IMR-90 (cell line): Measurements from ENCODE around the gene ZNF77. TPM values are rescaled to one million over a fixed set of nuclear protein-coding genes. Genes with fewer than 3 reads are reported as not detected.

Experiments used
- ATAC-seq: fragments of 200-7000 bp; cut with Tn5 transposase; 2 replicates; pipeline ENCODE4 v1.9.1; 2020; ENCODE audit warnings: low read depth, mild to moderate bottlenecking, moderate library complexity
- BruUV-seq: library from RNA; stranded (reverse); fragments of 400-500 nt; replicated peaks from 2 replicates; lab custom pipeline; 2021; lab: Mats Ljungman, UMichigan
- CTCF ChIA-PET: fragments of 300-600 bp; formaldehyde crosslinking; extraction: SDS; loops from one replicate; lab custom pipeline; 2021; ENCODE audit warnings: antibody characterized with exemption; lab: Yijun Ruan, JAX
- POLR2A ChIA-PET: fragments of 300-600 bp; sonication (Branson Sonifier 250); formaldehyde crosslinking; loops from one replicate; lab custom pipeline; 2022; ENCODE audit warnings: antibody characterized with exemption; ENCODE audit not compliant: unreplicated experiment; lab: Charles Lee
- DNase-seq: peaks from one replicate; pipeline ENCODE4 v3.0.0; 2013
- H2AFZ ChIP-seq: replicated peaks from 2 replicates; pipeline ENCODE3; 2013; ENCODE audit warnings: low read length, mild to moderate bottlenecking; ENCODE audit not compliant: poor library complexity
- H2AK5ac ChIP-seq: 2 replicates; pipeline ENCODE4 v1.6.1; 2013; ENCODE audit warnings: low read depth, low read length, inconsistent platforms
- H2AK9ac ChIP-seq: replicated peaks from 2 replicates; pipeline ENCODE3; 2013; ENCODE audit warnings: mild to moderate bottlenecking, low read depth, low read length, moderate library complexity; ENCODE audit not compliant: poor library complexity
- H2BK120ac ChIP-seq: 2 replicates; pipeline ENCODE4 v1.6.1; 2013; ENCODE audit warnings: low read depth, low read length, inconsistent platforms
- H2BK15ac ChIP-seq: 3 replicates; pipeline ENCODE4 v1.6.1; 2013; ENCODE audit warnings: low read depth, low read length, inconsistent platforms
- H2BK20ac ChIP-seq: 2 replicates; pipeline ENCODE4 v1.6.1; 2013; ENCODE audit warnings: low read depth, mild to moderate bottlenecking, inconsistent platforms, low read length, moderate library complexity
- H2BK5ac ChIP-seq: 2 replicates; pipeline ENCODE4 v1.6.1; 2013; ENCODE audit warnings: mild to moderate bottlenecking, low read depth, low read length, inconsistent platforms; ENCODE audit not compliant: poor library complexity, severe bottlenecking
- H3K14ac ChIP-seq: replicated peaks from 2 replicates; pipeline ENCODE4 v1.6.1; 2013; ENCODE audit warnings: low read depth, low read length, inconsistent platforms
- H3K18ac ChIP-seq: 2 replicates; pipeline ENCODE4 v1.6.1; 2013; ENCODE audit warnings: low read depth, low read length, control low read depth
- H3K23ac ChIP-seq: 2 replicates; pipeline ENCODE4 v1.6.1; 2013; ENCODE audit warnings: low read depth, low read length, inconsistent platforms
- H3K27ac ChIP-seq: 2 replicates; pipeline ENCODE4 v1.5.1; 2013; ENCODE audit warnings: mild to moderate bottlenecking, control low read depth, low read length; ENCODE audit not compliant: insufficient read depth
- H3K27me3 ChIP-seq: 2 replicates; pipeline ENCODE4 v1.6.1; 2013; ENCODE audit warnings: low read length; ENCODE audit not compliant: control insufficient read depth, insufficient read depth
- H3K36me3 ChIP-seq: 2 replicates; pipeline ENCODE4 v1.6.1; 2013; ENCODE audit warnings: low read length, mixed read lengths; ENCODE audit not compliant: control insufficient read depth, insufficient read depth
- H3K4ac ChIP-seq: 2 replicates; pipeline ENCODE4 v1.6.1; 2013; ENCODE audit warnings: low read depth, low read length, inconsistent platforms
- H3K4me1 ChIP-seq: 2 replicates; pipeline ENCODE4 v1.6.1; 2013; ENCODE audit warnings: low read length, mixed read lengths; ENCODE audit not compliant: control insufficient read depth, insufficient read depth
- H3K4me2 ChIP-seq: 2 replicates; pipeline ENCODE4 v1.6.1; 2013; ENCODE audit warnings: low read depth, mild to moderate bottlenecking, control low read depth, low read length, moderate library complexity
- H3K4me3 ChIP-seq: 2 replicates; pipeline ENCODE4 v1.5.1; 2013; ENCODE audit warnings: low read depth, mild to moderate bottlenecking, control low read depth, low read length, moderate library complexity; ENCODE audit not compliant: insufficient read depth
- H3K56ac ChIP-seq: 2 replicates; pipeline ENCODE4 v1.6.1; 2013; ENCODE audit warnings: low read length, inconsistent platforms; ENCODE audit not compliant: insufficient read depth; ENCODE audit errors: extremely low read depth
- H3K79me1 ChIP-seq, 2 experiments: 2 replicates each; pipeline ENCODE4 v1.6.1; 2013; ENCODE audit warnings: low read length in 2 of 2, inconsistent platforms in 1 of 2, low read depth in 1 of 2
- H3K9ac ChIP-seq: 2 replicates; pipeline ENCODE4 v1.6.1; 2013; ENCODE audit warnings: low read depth, low read length, control low read depth
- H3K9me1 ChIP-seq: 2 replicates; pipeline ENCODE4 v1.6.1; 2013; ENCODE audit warnings: low read length, inconsistent platforms; ENCODE audit not compliant: insufficient read depth
- H3K9me3 ChIP-seq: 2 replicates; pipeline ENCODE4 v1.6.1; 2013; ENCODE audit warnings: low read length; ENCODE audit not compliant: control insufficient read depth, insufficient read depth
- H4K20me1 ChIP-seq: 2 replicates; pipeline ENCODE4 v1.6.1; 2013; ENCODE audit warnings: low read length, inconsistent platforms; ENCODE audit not compliant: insufficient read depth
- H4K5ac ChIP-seq: 2 replicates; pipeline ENCODE4 v1.6.1; 2013; ENCODE audit warnings: mild to moderate bottlenecking, low read depth, low read length, control low read depth
- H4K8ac ChIP-seq, 2 experiments: 2 replicates each; pipeline ENCODE4 v1.6.1; 2013; ENCODE audit warnings: low read depth in 2 of 2, low read length in 2 of 2, control low read depth in 1 of 2, inconsistent platforms in 1 of 2
- H4K91ac ChIP-seq: 2 replicates; pipeline ENCODE4 v1.6.1; 2013; ENCODE audit warnings: low read depth, low read length, inconsistent platforms; ENCODE audit not compliant: insufficient read depth
- BHLHE40 ChIP-seq: fragments of 150-350 bp; IDR thresholded peaks from 2 replicates; pipeline ENCODE4 v1.6.1; 2016; ENCODE audit warnings: mild to moderate bottlenecking, low read depth, low read length
- CEBPB ChIP-seq: IDR thresholded peaks from 2 replicates; pipeline ENCODE4 v1.6.1; 2012; ENCODE audit warnings: low read depth, low read length, improper control_type of control experiment
- CHD1 ChIP-seq: IDR thresholded peaks from 2 replicates; pipeline ENCODE4 v1.6.1; 2012; ENCODE audit warnings: low read depth, low read length, improper control_type of control experiment
- CTCF ChIP-seq: conservative IDR thresholded peaks from 2 replicates; pipeline ENCODE4 v1.5.1; 2012; ENCODE audit warnings: mild to moderate bottlenecking, low read depth, low read length, improper control_type of control experiment
- FOS ChIP-seq: fragments of 150-350 bp; IDR thresholded peaks from 2 replicates; pipeline ENCODE4 v1.6.1; 2016; ENCODE audit warnings: low read depth, low read length
- MAFK ChIP-seq: IDR thresholded peaks from 2 replicates; pipeline ENCODE4 v1.6.1; 2012; ENCODE audit warnings: low read depth, low read length, improper control_type of control experiment
- MAZ ChIP-seq: IDR thresholded peaks from 2 replicates; pipeline ENCODE4 v1.6.1; 2012; ENCODE audit warnings: low read depth, mild to moderate bottlenecking, low read length, improper control_type of control experiment, moderate library complexity, borderline replicate concordance
- NFE2L2 ChIP-seq: fragments of 150-350 bp; IDR thresholded peaks from 2 replicates; pipeline ENCODE4 v1.6.1; 2016; ENCODE audit warnings: low read depth, mild to moderate bottlenecking, low read length
- POLR2A ChIP-seq: IDR thresholded peaks from 2 replicates; pipeline ENCODE4 v1.6.1; 2012; ENCODE audit warnings: mild to moderate bottlenecking, low read depth, low read length
- RAD21 ChIP-seq: IDR thresholded peaks from 2 replicates; pipeline ENCODE4 v1.6.1; 2012; ENCODE audit warnings: low read length, improper control_type of control experiment
- RCOR1 ChIP-seq: IDR thresholded peaks from 2 replicates; pipeline ENCODE4 v1.6.1; 2012; ENCODE audit warnings: mild to moderate bottlenecking, low read length, improper control_type of control experiment; ENCODE audit not compliant: insufficient replicate concordance
- RFX5 ChIP-seq: IDR thresholded peaks from 2 replicates; pipeline ENCODE4 v1.8.0; 2012; ENCODE audit warnings: low read depth, mild to moderate bottlenecking, low read length, moderate library complexity
- SMC3 ChIP-seq: fragments of 150-350 bp; IDR thresholded peaks from 2 replicates; pipeline ENCODE4 v1.6.1; 2016; ENCODE audit warnings: low read depth, mild to moderate bottlenecking, antibody characterized with exemption, low read length, moderate library complexity
- USF2 ChIP-seq: fragments of 150-350 bp; IDR thresholded peaks from 2 replicates; pipeline ENCODE4 v1.6.1; 2017; ENCODE audit warnings: mild to moderate bottlenecking, antibody characterized with exemption, low read length, low read depth
- WGBS, 2 experiments: methylation state at CpG; one replicate each; pipeline versions ENCODE4 v1.1.5 to v1.1.7; 2013; ENCODE audit warnings: missing lambda C conversion rate in 2 of 2; ENCODE audit not compliant: insufficient read length in 1 of 2; ENCODE audit errors: extremely low coverage in 2 of 2; 5-methylcytosine and 5-hydroxymethylcytosine counted together
- dilution Hi-C: fragments of 300-500 bp; cut with HindIII; formaldehyde crosslinking; loops from one replicate; pipeline ENCODE4 v1.14.3; 2018; ENCODE audit warnings: low sequenced_read_pairs; ENCODE audit not compliant: unreplicated experiment
- in situ Hi-C: fragments of 300-500 bp; cut with MboI; formaldehyde crosslinking; loops from 3 replicates; pipeline ENCODE4 v1.14.3; 2019; ENCODE audit warnings: low sequenced_read_pairs, inconsistent platforms, mixed read lengths
- intact Hi-C: fragments of 100-400 bp; cut with micrococcal nuclease; formaldehyde crosslinking; loops from 2 replicates; pipeline ENCODE4 v1.10.0; 2022
- polyA plus RNA-seq, 3 experiments: library from polyadenylated mRNA; depleted of rRNA; stranded (reverse); fragments of >200 nt; gene quantifications; 2 replicates each; pipeline ENCODE4 v1.2.3, GENCODE V29; 2012; ENCODE audit warnings: low replicate concordance in 1 of 3
- total RNA-seq: library from RNA; depleted of rRNA; stranded (reverse); fragments of >200 nt; gene quantifications from 2 replicates; pipeline ENCODE4 v1.2.3, GENCODE V29; 2012

Gene ZNF77
- total and polyA plus RNA-seq, 2 of the 4 experiments (the other 2 are of a cell fraction) = 3.6 to 6.5 TPM

GRCh38 chr19:2986951-2987524 lies 42.3 kb upstream of the ZNF77 start:
- TF ChIP-seq USF2 (no peak), CHD1 (no peak), RAD21 (no peak), MAFK (no peak), CEBPB (no peak), NFE2L2 (no peak), RCOR1 (no peak), RFX5 (no peak), POLR2A (no peak), SMC3 (no peak), FOS (no peak), BHLHE40 (no peak), CTCF (no peak), MAZ (no peak)
- POLR2A ChIA-PET = no interaction called here
- intact Hi-C loops (no loop called here), dilution Hi-C loops (no loop called here), in situ Hi-C loops (no loop called here)
- Histone ChIP-seq H3K14ac (no peak overlapping the region), H3K18ac (no peak overlapping the region), H3K36me3 (no peaks in the 10 kb centered on the region), H4K20me1 (no peaks in the 10 kb centered on the region), H3K27me3 (peaks cover 20% of the 10 kb centered on the region), H2BK5ac (no peak overlapping the region), H3K4ac (no peak overlapping the region), H2BK120ac (no peak overlapping the region), H4K91ac (no peak overlapping the region), H2BK20ac (no peak overlapping the region), H2AK9ac (no peak overlapping the region), H3K9me1 (no peaks in the 10 kb centered on the region), H3K27ac (no peak overlapping the region), H3K4me1 (peaks cover 8% of the 10 kb centered on the region; the same call in 1 of the 2 replicates), H3K9me3 (no peaks in the 10 kb centered on the region), H3K79me1 (no peaks in the 10 kb centered on the region), H3K23ac (no peak overlapping the region), H2AFZ (peak overlapping the region; percentile 5), H2AK5ac (no peak overlapping the region), H4K8ac (no peak overlapping the region), H3K4me2 (no peak overlapping the region), H4K5ac (no peak overlapping the region), H3K4me3 (no peak overlapping the region), H2BK15ac (no peak overlapping the region), H3K56ac (no peak overlapping the region), H3K9ac (no peak overlapping the region)
- no TSS peak for BruUV-seq
- no peak for DNase-seq
- ATAC-seq = no peak
- 6% methylated on average over 7 of the region's 20 CpGs; no CpG with 5 or more reads in 1 of the 2 experiments for WGBS, 2 experiments
- CTCF ChIA-PET = interaction anchor here (0.9 kb wide), 1 partner anchor 9 kb away, joined by 4 read pairs; no protein-coding TSS in a partner anchor
